Mononuclear cell (primary cell): ENCODE measurements around the gene ME3. TPM values are rescaled to one million over a fixed set of nuclear protein-coding genes. Genes with fewer than 3 reads are reported as not detected.
"Not testable (repeated sequence)": the region's sequence is repeated elsewhere in the genome, so short reads cannot be mapped to it uniquely, and the experiment has no call there.

Source experiments
- H3K27me3 ChIP-seq: 2 replicates; pipeline ENCODE4 v1.6.0; 2011; ENCODE audit warnings: low read length, control low read depth; ENCODE audit not compliant: insufficient read depth
- H3K4me1 ChIP-seq: 2 replicates; pipeline ENCODE4 v1.5.1; 2011; ENCODE audit warnings: mild to moderate bottlenecking, low read length, control low read depth; ENCODE audit not compliant: insufficient read depth
- H3K4me3 ChIP-seq: 2 replicates; pipeline ENCODE4 v1.5.1; 2011; ENCODE audit warnings: mild to moderate bottlenecking, low read length, moderate library complexity
- H3K9me3 ChIP-seq: 2 replicates; pipeline ENCODE4 v1.5.1; 2011; ENCODE audit warnings: low read depth, mild to moderate bottlenecking, control low read depth, low read length
- total RNA-seq: library from RNA; depleted of rRNA; stranded (reverse); fragments of >200 nt; gene quantifications from one replicate; pipeline ENCODE4 v1.2.3, GENCODE V29; 2012

Gene ME3
- total RNA-seq, 1 donor = 4.2 TPM

GRCh38 chr11:86447763-86448480 lies 224.5 kb downstream of the ME3 start:
- H3K4me1 ChIP-seq = no peaks in the 10 kb centered on the region
- no peak overlapping the region for H3K4me3 ChIP-seq
- no peaks in the 10 kb centered on the region for H3K27me3 ChIP-seq
- no peaks in the 10 kb centered on the region for H3K9me3 ChIP-seq

GRCh38 chr11:86446924-86447285 lies 225.5 kb downstream of the ME3 start:
- H3K27me3 ChIP-seq = no peaks in the 10 kb centered on the region
- H3K9me3 ChIP-seq = no peaks in the 10 kb centered on the region
- H3K4me1 ChIP-seq = no peaks in the 10 kb centered on the region
- H3K4me3 ChIP-seq = no peak overlapping the region

GRCh38 chr11:86446163-86446923 lies 226.1 kb downstream of the ME3 start:
- Histone ChIP-seq H3K4me3 (no peak overlapping the region), H3K4me1 (no peaks in the 10 kb centered on the region)

GRCh38 chr11:86444981-86445380 lies 227.4 kb downstream of the ME3 start:
- H3K4me3 ChIP-seq = no peak overlapping the region
- H3K9me3 ChIP-seq = no peaks in the 10 kb centered on the region
- H3K27me3 ChIP-seq = no peaks in the 10 kb centered on the region
- no peaks in the 10 kb centered on the region for H3K4me1 ChIP-seq

More at GRCh38 chr11:86446163-86446923, 226.1 kb downstream of the ME3 start:
- H3K9me3 ChIP-seq = no peaks in the 10 kb centered on the region
- no peaks in the 10 kb centered on the region for H3K27me3 ChIP-seq

GRCh38 chr11:86443415-86443814 lies 229.0 kb downstream of the ME3 start:
- Histone ChIP-seq H3K4me3 (no peak overlapping the region), H3K4me1 (no peaks in the 10 kb centered on the region), H3K9me3 (no peaks in the 10 kb centered on the region), H3K27me3 (no peaks in the 10 kb centered on the region)

GRCh38 chr11:86442827-86443226 lies 229.6 kb downstream of the ME3 start:
- no peaks in the 10 kb centered on the region for H3K9me3 ChIP-seq
- no peak overlapping the region for H3K4me3 ChIP-seq
- H3K4me1 ChIP-seq = no peaks in the 10 kb centered on the region
- H3K27me3 ChIP-seq = no peaks in the 10 kb centered on the region

GRCh38 chr11:86442420-86442819 lies 230.0 kb downstream of the ME3 start:
- Histone ChIP-seq H3K4me1 (no peaks in the 10 kb centered on the region), H3K9me3 (no peaks in the 10 kb centered on the region), H3K27me3 (no peaks in the 10 kb centered on the region), H3K4me3 (no peak overlapping the region)

GRCh38 chr11:86440843-86441242 lies 231.6 kb downstream of the ME3 start:
- Histone ChIP-seq H3K4me3 (no peak overlapping the region), H3K27me3 (no peaks in the 10 kb centered on the region), H3K4me1 (no peaks in the 10 kb centered on the region), H3K9me3 (no peaks in the 10 kb centered on the region)

- Histone ChIP-seq H3K9me3 (no peaks in the 10 kb centered on the region), H3K4me1 (no peaks in the 10 kb centered on the region), H3K27me3 (no peaks in the 10 kb centered on the region), H3K4me3 (no peak overlapping the region)
Measured at GRCh38 chr11:86440305-86440716, 232.1 kb downstream of the ME3 start.

GRCh38 chr11:86438685-86439084 lies 233.7 kb downstream of the ME3 start:
- H3K4me1 ChIP-seq = no peaks in the 10 kb centered on the region
- no peaks in the 10 kb centered on the region for H3K9me3 ChIP-seq
- no peak overlapping the region for H3K4me3 ChIP-seq
- H3K27me3 ChIP-seq = no peaks in the 10 kb centered on the region

GRCh38 chr11:86435711-86436110 lies 236.7 kb downstream of the ME3 start:
- no peak overlapping the region for H3K4me3 ChIP-seq
- no peaks in the 10 kb centered on the region for H3K4me1 ChIP-seq
- no peaks in the 10 kb centered on the region for H3K9me3 ChIP-seq
- H3K27me3 ChIP-seq = no peaks in the 10 kb centered on the region

- not testable (repeated sequence) for H3K9me3 ChIP-seq, H3K4me1 ChIP-seq, H3K27me3 ChIP-seq, H3K4me3 ChIP-seq
Measured at GRCh38 chr11:86433361-86434095, 238.9 kb downstream of the ME3 start.

GRCh38 chr11:86431258-86431657 lies 241.2 kb downstream of the ME3 start:
- Histone ChIP-seq H3K9me3 (peaks cover 5% of the 10 kb centered on the region), H3K27me3 (no peaks in the 10 kb centered on the region), H3K4me1 (no peaks in the 10 kb centered on the region), H3K4me3 (no peak overlapping the region)

- no peaks in the 10 kb centered on the region for H3K4me1 ChIP-seq
- peaks cover 5% of the 10 kb centered on the region for H3K9me3 ChIP-seq
- H3K27me3 ChIP-seq = no peaks in the 10 kb centered on the region
- no peak overlapping the region for H3K4me3 ChIP-seq
Measured at GRCh38 chr11:86427441-86427840, 245.0 kb downstream of the ME3 start.

- not testable (repeated sequence) for H3K4me3 ChIP-seq, H3K4me1 ChIP-seq, H3K27me3 ChIP-seq, H3K9me3 ChIP-seq
Measured at GRCh38 chr11:86423488-86423887, 248.9 kb downstream of the ME3 start.
